Measurements from ENCODE around the gene ZNF436. TPM values are rescaled to one million over a fixed set of nuclear protein-coding genes. Genes with fewer than 3 reads are reported as not detected.

Gene ZNF436
- total RNA-seq, 1 experiment from 2014 or later, result 14.8 TPM

DNA sequence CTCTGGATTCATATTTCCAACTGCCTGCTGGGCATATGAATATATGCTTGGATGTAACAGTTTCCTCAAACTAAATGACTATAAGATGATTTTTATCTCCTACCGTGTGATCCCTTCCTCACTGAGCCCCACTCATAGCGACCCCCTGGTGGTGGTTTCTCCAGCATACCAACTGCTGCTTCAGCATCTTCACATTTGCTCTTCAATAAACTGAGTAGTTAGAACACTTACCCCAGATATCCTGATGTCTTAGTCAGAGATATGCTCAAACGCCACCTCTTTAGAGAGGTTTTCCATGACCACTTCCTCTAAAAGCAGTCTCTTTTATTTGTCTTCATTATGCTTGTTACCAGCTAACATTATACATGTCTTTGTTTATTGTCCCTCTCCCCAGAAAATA, 15.4 kb downstream of the ZNF436 start:
- Histone ChIP-seq H3K4me3 (ENCODE audit: low read depth, low read length, poor library complexity, severe bottlenecking) (no peak overlapping the region), H3K4me1 (ENCODE audit: insufficient read depth, low read length, poor library complexity, severe bottlenecking) (no peaks in the 10 kb centered on the region), H3K27ac (ENCODE audit: low read depth, low read length, poor library complexity, severe bottlenecking) (no peak overlapping the region), H3K9me3 (ENCODE audit: low read depth, low read length, poor library complexity, severe bottlenecking) (peaks cover 4% of the 10 kb centered on the region), H3K27me3 (replicated peaks; ENCODE audit: insufficient read depth, low read depth, low read length, poor library complexity) (no peaks in the 10 kb centered on the region), H3K36me3 (ENCODE audit: insufficient read depth, low read length, poor library complexity, severe bottlenecking) (no peaks in the 10 kb centered on the region)
- intact Hi-C loops (cut with micrococcal nuclease; ENCODE audit: unreplicated experiment), result no loop called here
- ChIA-PET CTCF (interaction anchor here (0.7 kb wide), 1 partner anchor 10 kb away, joined by 5 read pairs; the partner anchor contains the start of gene HNRNPR), POLR2A (ENCODE audit: low non-redundant PET) (no interaction called here)
- no TSS peak for BruUV-seq (replicated peaks)
- DNase-seq (ENCODE audit: low spot score), result no peak
- TF ChIP-seq, protein P1, sequence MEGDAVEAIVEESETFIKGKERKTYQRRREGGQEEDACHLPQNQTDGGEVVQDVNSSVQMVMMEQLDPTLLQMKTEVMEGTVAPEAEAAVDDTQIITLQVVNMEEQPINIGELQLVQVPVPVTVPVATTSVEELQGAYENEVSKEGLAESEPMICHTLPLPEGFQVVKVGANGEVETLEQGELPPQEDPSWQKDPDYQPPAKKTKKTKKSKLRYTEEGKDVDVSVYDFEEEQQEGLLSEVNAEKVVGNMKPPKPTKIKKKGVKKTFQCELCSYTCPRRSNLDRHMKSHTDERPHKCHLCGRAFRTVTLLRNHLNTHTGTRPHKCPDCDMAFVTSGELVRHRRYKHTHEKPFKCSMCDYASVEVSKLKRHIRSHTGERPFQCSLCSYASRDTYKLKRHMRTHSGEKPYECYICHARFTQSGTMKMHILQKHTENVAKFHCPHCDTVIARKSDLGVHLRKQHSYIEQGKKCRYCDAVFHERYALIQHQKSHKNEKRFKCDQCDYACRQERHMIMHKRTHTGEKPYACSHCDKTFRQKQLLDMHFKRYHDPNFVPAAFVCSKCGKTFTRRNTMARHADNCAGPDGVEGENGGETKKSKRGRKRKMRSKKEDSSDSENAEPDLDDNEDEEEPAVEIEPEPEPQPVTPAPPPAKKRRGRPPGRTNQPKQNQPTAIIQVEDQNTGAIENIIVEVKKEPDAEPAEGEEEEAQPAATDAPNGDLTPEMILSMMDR (conservative IDR thresholded peaks at IDR 0.05; ENCODE audit: low read depth, low read length), result peak; percentile 24; the same call in 1 of the 2 replicates
- no peak for TF ChIP-seq EZH2 (IDR thresholded peaks at IDR 0.05; ENCODE audit: borderline replicate concordance, low read depth, low read length, poor library complexity, severe bottlenecking)

GRCh38 chr1:23352096-23352695, 17.4 kb downstream of the ZNF436 start:
- DNase-seq (ENCODE audit: low spot score), result no peak
- H3K27me3 ChIP-seq (replicated peaks; ENCODE audit: insufficient read depth, low read depth, low read length, poor library complexity), result no peaks in the 10 kb centered on the region
- H3K9me3 ChIP-seq (ENCODE audit: low read depth, low read length, poor library complexity, severe bottlenecking), result no peaks in the 10 kb centered on the region
- CTCF ChIA-PET, result no interaction called here
- TF ChIP-seq EZH2 (IDR thresholded peaks at IDR 0.05; ENCODE audit: borderline replicate concordance, low read depth, low read length, poor library complexity, severe bottlenecking), result no peak
- TF ChIP-seq, protein P1 (conservative IDR thresholded peaks at IDR 0.05; ENCODE audit: low read depth, low read length), result no peak
- POLR2A ChIA-PET (ENCODE audit: low non-redundant PET), result no interaction called here
- no peak overlapping the region for H3K27ac ChIP-seq (ENCODE audit: low read depth, low read length, poor library complexity, severe bottlenecking)
- intact Hi-C loops (cut with micrococcal nuclease; ENCODE audit: unreplicated experiment), result no loop called here
- BruUV-seq (replicated peaks), result no TSS peak
- H3K36me3 ChIP-seq (ENCODE audit: insufficient read depth, low read length, poor library complexity, severe bottlenecking), result no peaks in the 10 kb centered on the region
- no peak overlapping the region for H3K4me3 ChIP-seq (ENCODE audit: low read depth, low read length, poor library complexity, severe bottlenecking)
- no peaks in the 10 kb centered on the region for H3K4me1 ChIP-seq (ENCODE audit: insufficient read depth, low read length, poor library complexity, severe bottlenecking)

GRCh38 chr1:23345920-23346319, 23.7 kb downstream of the ZNF436 start:
- H3K4me1 ChIP-seq (ENCODE audit: insufficient read depth, low read length, poor library complexity, severe bottlenecking), result peaks cover 2% of the 10 kb centered on the region
- CTCF ChIA-PET, result interaction anchor here (0.6 kb wide), 1 partner anchor 10 kb away, joined by 3 read pairs; no protein-coding TSS in a partner anchor
- H3K27me3 ChIP-seq (replicated peaks; ENCODE audit: insufficient read depth, low read depth, low read length, poor library complexity), result no peaks in the 10 kb centered on the region
- no TSS peak for BruUV-seq (replicated peaks)
- POLR2A ChIA-PET (ENCODE audit: low non-redundant PET), result no interaction called here
- TF ChIP-seq, protein P1 (conservative IDR thresholded peaks at IDR 0.05; ENCODE audit: low read depth, low read length), result no peak
- TF ChIP-seq EZH2 (IDR thresholded peaks at IDR 0.05; ENCODE audit: borderline replicate concordance, low read depth, low read length, poor library complexity, severe bottlenecking), result no peak
- peaks cover 1% of the 10 kb centered on the region for H3K36me3 ChIP-seq (ENCODE audit: insufficient read depth, low read length, poor library complexity, severe bottlenecking)
- H3K27ac ChIP-seq (ENCODE audit: low read depth, low read length, poor library complexity, severe bottlenecking), result no peak overlapping the region
- intact Hi-C loops (cut with micrococcal nuclease; ENCODE audit: unreplicated experiment), result no loop called here
- no peaks in the 10 kb centered on the region for H3K9me3 ChIP-seq (ENCODE audit: low read depth, low read length, poor library complexity, severe bottlenecking)
- DNase-seq (ENCODE audit: low spot score), result no peak
- H3K4me3 ChIP-seq (ENCODE audit: low read depth, low read length, poor library complexity, severe bottlenecking), result no peak overlapping the region

Data from A673 (cell line).